ENCODE measurements around the gene ZBTB21.

Gene ZBTB21

DNA sequence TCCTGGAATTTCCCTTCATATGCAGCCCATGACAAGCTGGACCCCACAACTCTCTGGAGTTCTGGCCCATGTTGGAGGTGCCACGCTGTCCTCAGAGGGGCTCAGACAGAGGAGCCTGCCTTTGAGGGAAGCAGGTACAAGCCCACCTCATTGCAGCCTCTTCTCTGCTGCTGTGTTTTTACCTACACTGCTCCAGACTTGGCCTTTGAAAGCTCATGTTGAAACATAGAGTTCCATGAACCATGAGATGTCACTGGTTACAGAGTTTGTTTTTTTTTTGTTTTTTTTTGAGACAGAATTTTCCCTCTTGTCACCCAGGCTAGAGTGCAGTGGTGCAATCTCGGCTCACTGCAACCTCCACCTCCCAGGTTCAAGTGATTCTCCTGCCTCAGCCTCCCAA lies 22.1 kb upstream of the ZBTB21 start:
- Mint-ChIP-seq H3K36me3 (ENCODE audit: low read depth) (no peaks in the 10 kb centered on the region), H3K27me3 (ENCODE audit: low read depth, poor library complexity) (peaks cover 13% of the 10 kb centered on the region), H3K27ac (no peak overlapping the region), H3K9me3 (peaks cover 23% of the 10 kb centered on the region), H3K4me1 (peaks cover 9% of the 10 kb centered on the region), H3K4me3 (no peak overlapping the region)
- TF ChIP-seq, protein P1, sequence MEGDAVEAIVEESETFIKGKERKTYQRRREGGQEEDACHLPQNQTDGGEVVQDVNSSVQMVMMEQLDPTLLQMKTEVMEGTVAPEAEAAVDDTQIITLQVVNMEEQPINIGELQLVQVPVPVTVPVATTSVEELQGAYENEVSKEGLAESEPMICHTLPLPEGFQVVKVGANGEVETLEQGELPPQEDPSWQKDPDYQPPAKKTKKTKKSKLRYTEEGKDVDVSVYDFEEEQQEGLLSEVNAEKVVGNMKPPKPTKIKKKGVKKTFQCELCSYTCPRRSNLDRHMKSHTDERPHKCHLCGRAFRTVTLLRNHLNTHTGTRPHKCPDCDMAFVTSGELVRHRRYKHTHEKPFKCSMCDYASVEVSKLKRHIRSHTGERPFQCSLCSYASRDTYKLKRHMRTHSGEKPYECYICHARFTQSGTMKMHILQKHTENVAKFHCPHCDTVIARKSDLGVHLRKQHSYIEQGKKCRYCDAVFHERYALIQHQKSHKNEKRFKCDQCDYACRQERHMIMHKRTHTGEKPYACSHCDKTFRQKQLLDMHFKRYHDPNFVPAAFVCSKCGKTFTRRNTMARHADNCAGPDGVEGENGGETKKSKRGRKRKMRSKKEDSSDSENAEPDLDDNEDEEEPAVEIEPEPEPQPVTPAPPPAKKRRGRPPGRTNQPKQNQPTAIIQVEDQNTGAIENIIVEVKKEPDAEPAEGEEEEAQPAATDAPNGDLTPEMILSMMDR (IDR thresholded peaks at IDR 0.05): no peak
- no peak for DNase-seq

DNA sequence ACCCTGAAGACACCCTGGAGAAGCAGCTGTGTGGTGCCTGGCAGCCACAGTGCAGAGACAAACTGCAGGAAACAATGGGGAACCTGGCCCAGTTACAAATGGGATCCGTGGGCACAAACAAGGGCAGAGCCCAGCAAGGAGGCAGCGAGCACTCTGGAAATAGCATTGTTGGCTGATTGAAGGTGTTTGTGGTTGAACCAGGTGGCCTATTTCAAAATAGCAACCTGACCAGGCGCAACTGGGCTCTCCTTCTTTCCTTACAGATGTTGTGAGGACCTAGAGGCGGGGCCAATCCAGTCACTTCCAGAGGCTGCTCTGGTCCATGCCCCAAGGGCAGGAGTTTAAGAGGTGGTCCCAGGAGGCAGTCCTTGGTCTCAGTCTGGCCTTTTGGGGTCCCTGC lies 21.7 kb upstream of the ZBTB21 start:
- Mint-ChIP-seq H3K27ac (no peak overlapping the region), H3K4me3 (no peak overlapping the region), H3K9me3 (peaks cover 23% of the 10 kb centered on the region), H3K36me3 (ENCODE audit: low read depth) (no peaks in the 10 kb centered on the region), H3K27me3 (ENCODE audit: low read depth, poor library complexity) (peaks cover 13% of the 10 kb centered on the region), H3K4me1 (peaks cover 13% of the 10 kb centered on the region)
- TF ChIP-seq, protein P1 (IDR thresholded peaks at IDR 0.05): no peak
- DNase-seq: no peak

DNA sequence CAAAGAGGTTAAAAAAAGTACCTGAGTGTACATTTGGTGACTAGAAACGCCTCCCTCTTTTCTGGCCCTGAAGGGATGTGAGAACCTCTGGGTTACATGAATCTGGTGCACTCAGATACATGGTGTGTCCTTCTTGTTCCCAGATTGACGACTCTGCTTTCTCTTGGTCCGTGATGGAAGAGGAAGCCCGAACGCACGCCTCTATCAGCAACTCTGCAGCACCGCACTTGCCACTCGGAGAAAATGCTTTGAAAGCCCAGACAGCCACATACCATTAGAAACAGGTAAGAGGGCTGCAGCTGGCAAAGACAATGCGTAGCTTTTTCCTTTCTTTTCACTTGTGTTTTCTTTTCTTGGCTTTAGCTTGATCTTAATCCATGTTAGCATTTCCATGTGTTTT lies 21.1 kb upstream of the ZBTB21 start:
- H3K4me3 Mint-ChIP-seq: no peak overlapping the region

DNA sequence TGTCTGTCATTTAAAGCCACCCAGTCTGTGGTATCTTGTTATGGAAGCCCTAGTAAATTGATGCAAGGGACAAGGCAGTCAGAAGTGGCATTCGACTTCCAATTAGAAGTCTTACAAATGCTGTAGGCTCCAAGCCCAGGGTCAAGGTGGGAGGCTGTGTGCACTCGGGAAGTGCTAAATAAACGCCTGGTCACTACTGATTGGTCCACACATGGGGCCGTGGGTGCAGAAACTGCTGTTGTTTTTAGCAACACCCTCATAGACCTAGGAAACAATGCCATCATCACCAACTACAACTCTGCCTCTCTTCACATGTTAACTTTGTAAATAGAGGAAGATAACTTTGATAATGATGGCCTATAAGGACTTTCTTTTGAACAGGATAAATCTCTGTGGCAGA lies 20.2 kb upstream of the ZBTB21 start:
- no peak for DNase-seq
- H3K27ac Mint-ChIP-seq: no peak overlapping the region
- peaks cover 11% of the 10 kb centered on the region for H3K9me3 Mint-ChIP-seq
- H3K36me3 Mint-ChIP-seq (ENCODE audit: low read depth): no peaks in the 10 kb centered on the region
- no peak overlapping the region for H3K4me3 Mint-ChIP-seq
- TF ChIP-seq, protein P1 (IDR thresholded peaks at IDR 0.05): no peak
- H3K27me3 Mint-ChIP-seq (ENCODE audit: low read depth, poor library complexity): peaks cover 14% of the 10 kb centered on the region
- peaks cover 28% of the 10 kb centered on the region for H3K4me1 Mint-ChIP-seq

More for the DNA sequence above, 21.1 kb upstream of the ZBTB21 start:
- no peak for DNase-seq
- peaks cover 13% of the 10 kb centered on the region for H3K27me3 Mint-ChIP-seq (ENCODE audit: low read depth, poor library complexity)
- H3K9me3 Mint-ChIP-seq: peaks cover 18% of the 10 kb centered on the region
- TF ChIP-seq, protein P1 (IDR thresholded peaks at IDR 0.05): no peak
- H3K27ac Mint-ChIP-seq: no peak overlapping the region
- peaks cover 19% of the 10 kb centered on the region for H3K4me1 Mint-ChIP-seq
- no peaks in the 10 kb centered on the region for H3K36me3 Mint-ChIP-seq (ENCODE audit: low read depth)

DNA sequence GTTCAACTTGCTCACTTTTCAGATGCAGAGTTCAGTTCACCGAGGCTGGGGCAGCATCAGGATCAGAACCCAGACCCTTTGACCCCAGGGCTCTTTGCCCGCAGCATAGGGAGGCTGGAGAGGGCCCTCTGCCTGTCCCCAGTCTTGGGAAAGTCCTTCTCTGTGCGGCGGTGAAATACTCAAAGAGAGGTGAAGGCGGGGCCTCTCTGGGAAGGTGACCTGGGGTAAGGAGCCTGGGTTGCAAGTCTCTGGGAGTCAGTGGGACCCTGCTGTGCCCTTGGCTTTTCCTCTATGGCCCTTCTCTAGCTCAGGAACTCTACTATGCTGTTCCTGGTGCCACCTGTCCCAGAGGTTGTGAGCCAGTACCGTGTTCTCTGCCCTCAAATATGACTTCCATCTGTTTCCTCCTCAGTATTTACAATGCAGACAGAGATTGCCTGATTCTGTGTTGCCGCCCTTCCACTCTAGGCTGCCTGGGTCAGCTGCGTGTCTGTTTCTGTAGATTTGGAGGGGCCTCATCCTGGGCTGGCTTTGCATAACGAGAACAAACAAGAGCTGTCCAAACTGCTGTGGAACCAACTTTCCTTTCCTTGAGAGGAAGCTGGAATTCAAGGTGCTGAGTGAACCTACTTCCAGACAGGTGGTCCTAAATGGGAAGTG lies 18.7 kb upstream of the ZBTB21 start:
- H3K4me1 Mint-ChIP-seq: peaks cover 39% of the 10 kb centered on the region
- TF ChIP-seq, protein P1 (IDR thresholded peaks at IDR 0.05): no peak
- H3K27me3 Mint-ChIP-seq (ENCODE audit: low read depth, poor library complexity): peaks cover 17% of the 10 kb centered on the region
- no peak overlapping the region for H3K27ac Mint-ChIP-seq
- H3K4me3 Mint-ChIP-seq: no peak overlapping the region
- H3K36me3 Mint-ChIP-seq (ENCODE audit: low read depth): no peaks in the 10 kb centered on the region
- H3K9me3 Mint-ChIP-seq: no peaks in the 10 kb centered on the region
- no peak for DNase-seq

Data from nephron progenitor cell (in vitro differentiated cells).